Rectal smooth muscle tissue (tissue), 1 donor: Measurements from ENCODE around the gene MS4A8.
"Not testable (repeated sequence)": the region's sequence is repeated elsewhere in the genome, so short reads cannot be mapped to it uniquely, and the experiment has no call there.

ENCODE experiments used
- H3K27ac ChIP-seq: one replicate; pipeline ENCODE4 v1.7.0; 2013; ENCODE audit warnings: low read depth, low read length, inconsistent platforms
- H3K27me3 ChIP-seq: one replicate; pipeline ENCODE4 v1.7.0; 2013; ENCODE audit warnings: low read length; ENCODE audit not compliant: control insufficient read depth, insufficient read depth
- H3K36me3 ChIP-seq: one replicate; pipeline ENCODE4 v1.7.0; 2013; ENCODE audit warnings: low read length; ENCODE audit not compliant: control insufficient read depth, insufficient read depth
- H3K4me1 ChIP-seq: one replicate; pipeline ENCODE4 v1.7.0; 2013; ENCODE audit warnings: low read length; ENCODE audit not compliant: control insufficient read depth, insufficient read depth
- H3K4me3 ChIP-seq: one replicate; pipeline ENCODE4 v1.7.0; 2013; ENCODE audit warnings: low read length
- H3K9ac ChIP-seq: one replicate; pipeline ENCODE4 v1.7.0; 2013; ENCODE audit warnings: low read length

MS4A8 gene

GRCh38 chr11:60705895-60706294 is 6.5 kb downstream of the MS4A8 start:
- Histone ChIP-seq H3K4me3 (no peak overlapping the region), H3K36me3 (no peaks in the 10 kb centered on the region), H3K4me1 (no peaks in the 10 kb centered on the region), H3K27me3 (no peaks in the 10 kb centered on the region), H3K27ac (no peak overlapping the region), H3K9ac (no peak overlapping the region)

DNA sequence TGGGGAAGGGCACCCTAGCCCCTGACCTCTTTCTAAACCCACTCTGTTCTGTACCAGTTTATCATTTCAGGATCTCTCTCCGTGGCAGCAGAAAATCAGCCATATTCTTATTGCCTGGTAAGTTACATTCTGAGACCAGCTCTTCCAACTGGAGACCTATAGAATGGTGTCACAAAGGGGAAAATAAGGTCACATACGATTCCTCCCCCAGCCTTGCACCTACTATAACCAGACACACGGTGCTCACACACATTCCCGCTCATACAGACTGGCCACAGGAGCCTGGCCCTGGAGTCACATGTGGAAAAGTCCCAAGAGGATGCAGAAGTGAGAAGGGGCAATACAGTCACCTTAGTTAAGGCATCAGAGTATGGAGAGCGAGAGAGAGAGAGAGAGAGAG is 7.5 kb downstream of the MS4A8 start:
- Histone ChIP-seq H3K27me3 (no peaks in the 10 kb centered on the region), H3K36me3 (no peaks in the 10 kb centered on the region), H3K4me3 (no peak overlapping the region), H3K27ac (no peak overlapping the region), H3K4me1 (no peaks in the 10 kb centered on the region), H3K9ac (peak overlapping the region; percentile 17)

DNA sequence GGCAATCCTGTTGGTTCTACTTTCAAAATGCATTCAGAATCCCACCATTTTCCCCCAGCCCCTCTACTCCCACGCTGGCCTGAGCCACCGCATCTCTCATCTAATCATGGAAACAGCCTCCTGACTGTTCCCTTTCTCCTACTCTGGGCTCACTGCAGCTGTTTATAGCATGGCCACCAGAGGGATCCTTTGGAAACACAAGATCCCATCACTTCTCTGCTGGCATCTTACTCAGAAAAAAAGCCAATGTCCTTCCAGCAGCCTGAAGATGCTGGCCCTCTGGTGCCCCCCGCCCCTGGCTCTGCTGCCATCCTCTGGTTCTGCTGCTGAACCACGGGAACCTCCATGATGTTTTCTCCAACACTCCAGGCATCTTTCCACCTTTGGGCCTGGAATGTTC is 11.1 kb downstream of the MS4A8 start:
- no peaks in the 10 kb centered on the region for H3K36me3 ChIP-seq

GRCh38 chr11:60711276-60711675 is 11.9 kb downstream of the MS4A8 start:
- Histone ChIP-seq H3K4me3 (no peak overlapping the region), H3K27me3 (no peaks in the 10 kb centered on the region), H3K27ac (no peak overlapping the region), H3K4me1 (no peaks in the 10 kb centered on the region), H3K36me3 (no peaks in the 10 kb centered on the region), H3K9ac (no peak overlapping the region)

More for the DNA sequence above, 11.1 kb downstream of the MS4A8 start:
- H3K27me3 ChIP-seq = no peaks in the 10 kb centered on the region
- no peak overlapping the region for H3K4me3 ChIP-seq
- H3K4me1 ChIP-seq = no peaks in the 10 kb centered on the region
- H3K9ac ChIP-seq = no peak overlapping the region
- H3K27ac ChIP-seq = no peak overlapping the region

DNA sequence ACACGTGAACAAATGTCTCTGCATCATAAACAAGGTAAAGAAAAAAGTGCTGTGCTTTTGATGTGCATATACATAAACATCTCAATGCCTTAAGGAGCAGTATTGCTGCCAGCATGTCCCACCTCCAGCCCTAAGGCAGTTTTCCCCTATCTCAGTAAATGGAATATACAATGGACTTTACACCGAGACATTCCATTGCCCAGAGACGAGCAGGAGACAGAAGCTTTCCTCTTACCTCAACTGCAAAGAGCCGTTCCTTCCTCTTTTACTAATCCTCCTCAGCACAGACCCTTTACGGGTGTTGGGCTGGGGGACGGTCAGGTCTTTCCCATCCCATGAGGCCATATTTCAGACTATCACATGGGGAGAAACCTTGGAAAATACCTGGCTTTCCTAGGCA is 14.0 kb downstream of the MS4A8 start:
- H3K36me3 ChIP-seq, H3K4me3 ChIP-seq, H3K9ac ChIP-seq, H3K27me3 ChIP-seq, H3K4me1 ChIP-seq, H3K27ac ChIP-seq: not testable (repeated sequence)

DNA sequence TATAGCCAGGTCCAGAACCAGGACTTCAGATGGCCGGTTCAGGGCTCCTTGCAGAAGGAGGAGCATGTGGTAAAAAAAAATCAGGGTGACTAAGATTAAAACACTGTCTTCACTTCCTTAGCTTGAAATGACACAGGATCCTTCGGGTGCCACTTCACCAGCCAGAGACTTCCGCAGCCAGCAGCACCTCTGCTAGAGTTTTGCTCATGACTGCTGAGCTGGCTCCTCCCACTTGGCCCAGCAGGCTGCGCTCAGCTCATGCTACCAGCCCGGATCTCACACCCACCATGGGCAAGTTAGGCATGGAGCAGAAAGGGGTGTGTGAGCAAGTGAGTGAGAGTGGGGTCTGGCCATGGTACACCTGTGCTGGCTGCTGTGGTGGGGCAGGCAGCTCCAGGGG is 18.5 kb downstream of the MS4A8 start:
- H3K36me3 ChIP-seq = no peaks in the 10 kb centered on the region
- H3K9ac ChIP-seq = no peak overlapping the region
- no peak overlapping the region for H3K4me3 ChIP-seq
- H3K27ac ChIP-seq = no peak overlapping the region
- H3K27me3 ChIP-seq = no peaks in the 10 kb centered on the region
- H3K4me1 ChIP-seq = no peaks in the 10 kb centered on the region

DNA sequence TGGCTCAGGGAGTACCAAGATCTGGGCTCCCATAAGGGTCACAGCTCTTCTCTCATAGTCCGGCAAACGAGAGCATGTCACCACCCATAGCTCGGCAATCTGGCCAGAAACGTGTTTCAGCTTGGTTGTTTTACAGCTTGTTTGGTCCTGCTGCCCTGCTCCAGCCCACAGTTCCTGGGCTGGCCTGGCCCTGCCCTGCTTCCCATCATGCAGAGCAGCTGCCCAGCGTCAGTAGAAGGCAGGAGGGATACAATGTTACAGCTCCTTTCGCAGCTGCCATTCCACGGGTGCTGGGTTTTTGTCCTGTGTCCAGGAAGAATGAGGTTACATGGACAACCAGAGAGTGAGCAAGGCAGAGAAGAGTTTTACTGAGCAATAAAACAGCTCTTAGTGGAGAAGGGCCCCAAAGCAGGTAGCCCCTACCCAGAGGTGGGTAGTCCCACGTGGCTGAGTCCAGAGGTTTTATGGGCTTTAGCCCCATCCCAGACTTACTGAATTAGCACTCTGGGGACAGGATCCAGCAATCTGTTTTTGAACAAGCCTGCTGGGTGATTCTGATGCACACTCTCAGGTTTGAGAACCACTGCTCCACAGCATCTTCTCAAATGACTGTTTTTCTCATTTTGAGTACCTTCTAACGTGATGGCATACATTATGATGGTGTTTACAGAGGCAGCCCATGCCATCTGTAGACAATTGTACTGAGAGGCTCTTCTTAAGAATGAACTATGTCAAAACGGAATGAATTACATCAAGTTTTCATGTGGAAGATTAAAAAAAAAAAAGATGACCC is 19.3 kb downstream of the MS4A8 start:
- Histone ChIP-seq H3K9ac (no peak overlapping the region), H3K36me3 (no peaks in the 10 kb centered on the region), H3K27me3 (no peaks in the 10 kb centered on the region), H3K4me1 (no peaks in the 10 kb centered on the region), H3K4me3 (no peak overlapping the region), H3K27ac (no peak overlapping the region)

DNA sequence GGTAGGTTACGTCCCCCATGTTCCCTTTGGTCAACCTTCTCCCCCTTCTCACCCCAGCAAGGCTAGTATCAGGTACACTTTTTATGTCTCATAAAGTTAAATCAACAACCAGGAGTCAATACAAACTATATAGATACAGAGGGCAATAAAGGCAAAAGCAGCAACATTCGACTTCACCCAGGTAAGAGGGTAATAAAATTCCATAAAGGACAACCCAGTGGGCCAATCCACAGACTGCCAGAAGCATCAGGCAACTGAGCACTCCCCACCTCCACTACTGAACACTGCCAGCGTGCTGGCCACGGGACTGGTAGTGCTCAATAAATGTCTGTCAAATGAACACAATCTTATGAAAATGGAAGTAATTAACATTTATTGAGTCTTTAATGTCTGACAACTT is 20.0 kb downstream of the MS4A8 start:
- Histone ChIP-seq H3K36me3 (no peaks in the 10 kb centered on the region), H3K4me1 (no peaks in the 10 kb centered on the region), H3K27me3 (no peaks in the 10 kb centered on the region), H3K4me3 (no peak overlapping the region), H3K27ac (no peak overlapping the region), H3K9ac (no peak overlapping the region)

DNA sequence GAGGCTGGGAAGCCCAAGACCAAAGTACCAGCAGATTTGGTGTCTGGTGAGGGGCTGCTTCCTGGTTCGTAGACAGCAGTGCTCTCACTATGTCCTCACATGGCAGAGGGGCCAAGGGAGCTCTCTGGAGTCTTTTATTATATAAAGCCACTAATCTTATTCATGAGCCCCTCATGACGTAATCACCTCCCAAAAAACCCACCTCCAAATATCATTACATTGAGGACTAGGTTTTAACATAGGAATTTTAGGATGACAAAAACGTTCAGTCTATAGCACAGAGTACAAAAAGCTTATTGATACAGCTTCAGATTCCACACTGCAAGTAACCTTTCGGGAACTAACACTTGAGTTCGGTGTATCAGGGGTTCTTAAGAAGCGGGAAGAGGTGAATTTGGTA is 21.0 kb downstream of the MS4A8 start:
- Histone ChIP-seq H3K27me3 (no peaks in the 10 kb centered on the region), H3K4me1 (no peaks in the 10 kb centered on the region), H3K36me3 (no peaks in the 10 kb centered on the region), H3K4me3 (no peak overlapping the region), H3K9ac (no peak overlapping the region), H3K27ac (no peak overlapping the region)

- H3K9ac ChIP-seq = no peak within 1 kb of the TSS
- H3K36me3 ChIP-seq = no peaks in the 10 kb centered on the region
- H3K27ac ChIP-seq = no peak within 1 kb of the TSS
- H3K4me3 ChIP-seq = no peak within 1 kb of the TSS
- no peaks in the 10 kb centered on the region for H3K4me1 ChIP-seq
- no peaks in the 10 kb centered on the region for H3K27me3 ChIP-seq
Measured at GRCh38 chr11:60724420-60724819, 25.0 kb downstream of the MS4A8 start, which contains the start of gene MS4A18. MS4A18 (plus strand) TSS chr11:60724720.

- Histone ChIP-seq H3K27ac (no peak overlapping the region), H3K27me3 (no peaks in the 10 kb centered on the region), H3K4me1 (no peaks in the 10 kb centered on the region), H3K9ac (no peak overlapping the region), H3K4me3 (no peak overlapping the region), H3K36me3 (no peaks in the 10 kb centered on the region)
Measured at GRCh38 chr11:60725592-60725991, 26.2 kb downstream of the MS4A8 start.

- Histone ChIP-seq H3K27ac (no peak overlapping the region), H3K27me3 (no peaks in the 10 kb centered on the region), H3K4me3 (no peak overlapping the region), H3K36me3 (no peaks in the 10 kb centered on the region), H3K4me1 (no peaks in the 10 kb centered on the region), H3K9ac (no peak overlapping the region)
Measured at GRCh38 chr11:60731586-60731985, 32.2 kb downstream of the MS4A8 start.

DNA sequence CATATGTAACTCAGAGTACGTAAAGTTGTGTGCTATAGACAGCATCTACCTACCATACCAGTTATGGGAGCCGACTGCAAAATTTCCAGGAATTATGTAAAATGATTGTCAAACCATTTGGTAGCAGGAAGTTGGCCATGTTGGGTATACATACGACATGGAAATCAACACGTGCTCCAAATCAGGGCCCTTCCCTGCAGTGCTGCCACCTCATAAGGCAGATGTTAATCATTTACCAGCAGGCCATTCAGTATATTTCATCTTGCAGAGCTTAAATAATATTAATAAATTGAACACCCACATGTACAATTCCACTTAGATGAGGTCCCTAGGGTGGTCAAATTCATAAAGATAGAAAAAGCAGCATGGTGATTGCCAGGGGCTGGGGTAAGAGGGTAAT is 34.9 kb downstream of the MS4A8 start:
- no peak overlapping the region for H3K4me3 ChIP-seq
- no peaks in the 10 kb centered on the region for H3K36me3 ChIP-seq
- peaks cover 2% of the 10 kb centered on the region for H3K27me3 ChIP-seq
- H3K9ac ChIP-seq = no peak overlapping the region
- no peaks in the 10 kb centered on the region for H3K4me1 ChIP-seq
- no peak overlapping the region for H3K27ac ChIP-seq
